WERI-Rb-1 (cell line): Measurements from ENCODE around the gene PSORS1C2.

Source experiments
- DNase-seq: peaks from one replicate; pipeline ENCODE4 v3.0.0-alpha.2; 2020
- H3K27ac ChIP-seq: fragments of 250-450 bp; sonication (Bioruptor Pico); 2 replicates; pipeline ENCODE4 v1.5.1; 2020; ENCODE audit warnings: mild to moderate bottlenecking, moderate library complexity
- H3K27me3 ChIP-seq: fragments of 250-450 bp; sonication (Bioruptor Pico); 2 replicates; pipeline ENCODE4 v1.5.1; 2021; ENCODE audit warnings: mild to moderate bottlenecking, low read depth, moderate library complexity; ENCODE audit not compliant: insufficient read depth, severe bottlenecking
- H3K36me3 ChIP-seq: fragments of 250-450 bp; sonication (Bioruptor Pico); 2 replicates; pipeline ENCODE4 v1.5.1; 2020; ENCODE audit warnings: mild to moderate bottlenecking, moderate library complexity
- H3K4me3 ChIP-seq: 2 replicates; pipeline ENCODE4 v1.5.1; 2011; ENCODE audit warnings: low read depth, mild to moderate bottlenecking, control low read depth, low read length
- H3K9me3 ChIP-seq: fragments of 250-450 bp; sonication (Bioruptor Pico); 2 replicates; pipeline ENCODE4 v1.5.1; 2021; ENCODE audit warnings: mild to moderate bottlenecking, moderate library complexity; ENCODE audit not compliant: severe bottlenecking
- TF ChIP-seq, protein P1 (sequence below): IDR thresholded peaks from 2 replicates; pipeline ENCODE4 v1.5.1; 2011; ENCODE audit warnings: low read depth, mild to moderate bottlenecking, control low read depth, inconsistent platforms, low read length

Gene PSORS1C2

DNA sequence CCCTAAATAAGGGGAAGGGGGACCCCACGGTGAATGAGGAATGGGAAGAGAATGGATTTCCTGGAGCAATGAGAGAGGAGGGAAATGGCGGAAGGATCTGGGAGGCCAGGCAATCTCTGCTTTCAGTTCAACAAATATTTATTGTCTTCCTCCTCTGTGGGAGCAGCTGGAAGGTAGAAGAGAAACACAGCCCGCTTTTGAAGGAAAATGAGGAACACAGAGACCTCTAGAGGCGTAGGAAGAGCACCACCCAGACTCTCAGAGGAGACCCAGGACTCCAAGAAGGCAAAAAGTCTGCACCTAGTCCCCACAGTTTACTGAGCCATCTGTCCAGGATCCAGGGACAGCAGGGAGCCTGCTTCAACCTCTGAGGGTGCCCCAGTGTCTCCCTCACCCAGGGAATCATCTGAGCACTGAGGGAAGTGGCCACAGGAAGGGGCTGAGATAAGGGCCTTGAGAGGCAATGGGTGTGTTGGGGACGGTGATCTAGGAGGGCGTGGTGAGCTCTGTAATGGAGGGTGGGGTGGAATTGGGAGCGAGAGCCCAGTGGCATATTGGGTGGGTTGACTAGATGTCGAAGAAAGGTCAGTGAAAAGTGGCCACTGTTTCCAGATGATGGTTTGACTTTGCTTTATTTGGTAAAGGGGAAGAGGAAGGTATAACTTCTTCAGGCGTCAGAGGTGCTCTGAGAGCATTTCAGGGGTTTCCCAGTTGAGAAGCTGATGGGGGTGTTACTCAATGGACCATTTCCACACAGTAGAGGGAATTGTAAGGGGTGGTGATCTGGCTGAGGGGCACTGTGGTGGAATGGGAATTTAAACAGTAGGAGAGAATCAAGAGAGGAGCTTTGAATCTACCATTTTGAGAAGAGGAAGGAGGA is 23.7 kb downstream of the PSORS1C2 start:
- Histone ChIP-seq H3K36me3 (no peaks in the 10 kb centered on the region), H3K27ac (no peak overlapping the region), H3K27me3 (no peaks in the 10 kb centered on the region), H3K4me3 (no peak overlapping the region), H3K9me3 (no peaks in the 10 kb centered on the region)
- TF ChIP-seq, protein P1, sequence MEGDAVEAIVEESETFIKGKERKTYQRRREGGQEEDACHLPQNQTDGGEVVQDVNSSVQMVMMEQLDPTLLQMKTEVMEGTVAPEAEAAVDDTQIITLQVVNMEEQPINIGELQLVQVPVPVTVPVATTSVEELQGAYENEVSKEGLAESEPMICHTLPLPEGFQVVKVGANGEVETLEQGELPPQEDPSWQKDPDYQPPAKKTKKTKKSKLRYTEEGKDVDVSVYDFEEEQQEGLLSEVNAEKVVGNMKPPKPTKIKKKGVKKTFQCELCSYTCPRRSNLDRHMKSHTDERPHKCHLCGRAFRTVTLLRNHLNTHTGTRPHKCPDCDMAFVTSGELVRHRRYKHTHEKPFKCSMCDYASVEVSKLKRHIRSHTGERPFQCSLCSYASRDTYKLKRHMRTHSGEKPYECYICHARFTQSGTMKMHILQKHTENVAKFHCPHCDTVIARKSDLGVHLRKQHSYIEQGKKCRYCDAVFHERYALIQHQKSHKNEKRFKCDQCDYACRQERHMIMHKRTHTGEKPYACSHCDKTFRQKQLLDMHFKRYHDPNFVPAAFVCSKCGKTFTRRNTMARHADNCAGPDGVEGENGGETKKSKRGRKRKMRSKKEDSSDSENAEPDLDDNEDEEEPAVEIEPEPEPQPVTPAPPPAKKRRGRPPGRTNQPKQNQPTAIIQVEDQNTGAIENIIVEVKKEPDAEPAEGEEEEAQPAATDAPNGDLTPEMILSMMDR = peak; percentile 71
- DNase-seq = peak; percentile 47

DNA sequence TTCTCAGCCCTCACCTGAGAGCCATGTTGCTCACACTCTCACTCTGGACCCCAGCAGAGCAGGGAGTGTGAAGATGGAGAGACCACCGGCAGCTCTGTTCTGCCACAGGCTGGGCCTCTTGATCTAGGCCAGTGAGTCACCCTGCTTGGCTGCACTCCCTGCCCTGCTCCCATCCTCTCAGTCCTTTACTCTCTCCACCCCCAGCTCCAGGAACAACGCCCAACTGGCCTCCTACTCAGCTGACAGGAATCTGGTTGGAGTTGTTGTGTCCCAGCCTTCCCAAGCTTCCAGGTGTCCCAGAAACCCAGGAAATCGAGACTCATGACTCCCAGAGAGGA is 24.4 kb downstream of the PSORS1C2 start, which contains the start of gene PSORS1C1:
TSS of gene PSORS1C1 (plus strand) at position 260 of the 338 bp plus-strand sequence. CDS start 14,833 bp downstream, outside the sequence.
- TF ChIP-seq, protein P1 = no peak
- H3K9me3 ChIP-seq = no peaks in the 10 kb centered on the region
- H3K27ac ChIP-seq = no peak within 1 kb of the TSS
- peaks cover 2% of the 10 kb centered on the region for H3K27me3 ChIP-seq
- no peaks in the 10 kb centered on the region for H3K36me3 ChIP-seq
- DNase-seq = no peak
- no peak within 1 kb of the TSS for H3K4me3 ChIP-seq

DNA sequence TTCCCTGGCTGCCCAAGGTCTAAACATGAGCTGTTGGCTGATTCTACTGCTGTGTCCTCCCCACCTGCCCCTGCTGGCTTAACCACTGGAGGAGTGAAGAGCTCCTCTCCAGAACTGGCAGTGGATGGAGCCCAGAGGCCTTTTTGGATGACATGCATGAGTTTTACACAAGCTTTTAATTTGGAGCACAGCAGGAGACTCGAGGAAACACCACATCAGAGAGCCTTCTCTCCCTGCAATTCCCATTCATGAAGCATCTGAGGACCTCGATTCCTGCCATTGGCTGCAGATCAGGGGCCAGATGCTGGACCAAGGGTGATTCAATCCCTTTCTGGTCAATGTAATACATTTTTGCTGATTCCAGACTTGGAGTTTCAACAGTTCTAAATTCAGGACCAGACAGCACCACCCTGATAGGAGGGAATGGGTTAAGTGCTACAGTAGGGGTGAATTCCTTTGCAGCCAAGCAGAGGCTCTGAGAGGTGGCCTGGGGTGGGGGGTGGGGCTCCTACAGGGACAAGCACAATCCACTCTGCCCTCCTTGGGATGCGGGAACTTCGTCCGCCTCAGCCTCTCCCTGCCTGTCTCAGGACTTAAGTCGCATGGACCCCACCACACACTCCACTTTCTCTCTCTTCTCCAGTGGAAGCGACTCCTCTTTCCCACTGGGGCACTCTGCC is 24.9 kb downstream of the PSORS1C2 start:
- H3K27me3 ChIP-seq = peaks cover 5% of the 10 kb centered on the region
- no peaks in the 10 kb centered on the region for H3K9me3 ChIP-seq
- no peak overlapping the region for H3K27ac ChIP-seq
- no peak for DNase-seq
- TF ChIP-seq, protein P1 = no peak
- no peak overlapping the region for H3K4me3 ChIP-seq
- no peaks in the 10 kb centered on the region for H3K36me3 ChIP-seq

DNA sequence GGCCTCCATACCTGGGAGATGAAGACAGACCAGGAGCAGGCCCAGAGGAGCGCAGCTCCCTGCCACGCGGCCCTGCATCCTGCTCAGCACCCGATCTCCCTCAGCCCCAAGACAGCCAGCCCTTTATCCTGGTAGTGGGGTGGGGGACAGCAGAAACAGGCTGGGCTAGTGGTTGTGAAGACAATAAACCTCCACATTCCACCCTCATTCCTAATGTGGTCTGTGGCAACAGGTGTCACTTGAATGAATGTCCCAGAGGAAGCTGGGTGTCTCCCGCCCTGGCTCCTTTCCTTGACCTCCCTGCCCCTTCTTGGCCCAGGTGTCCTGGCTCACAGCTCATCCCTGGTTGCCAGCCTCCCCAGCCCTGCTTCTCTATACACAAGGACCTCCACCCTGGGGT is 26.4 kb downstream of the PSORS1C2 start, which contains the start of gene C6orf15:
TSS of gene C6orf15 (minus strand) at position 98 of the 400 bp plus-strand sequence. CDS start at position 78, 20 bp downstream.
- peaks cover 5% of the 10 kb centered on the region for H3K27me3 ChIP-seq
- H3K9me3 ChIP-seq = no peaks in the 10 kb centered on the region
- TF ChIP-seq, protein P1 = no peak
- H3K36me3 ChIP-seq = no peaks in the 10 kb centered on the region
- no peak within 1 kb of the TSS for H3K4me3 ChIP-seq
- no peak within 1 kb of the TSS for H3K27ac ChIP-seq
- DNase-seq = no peak

DNA sequence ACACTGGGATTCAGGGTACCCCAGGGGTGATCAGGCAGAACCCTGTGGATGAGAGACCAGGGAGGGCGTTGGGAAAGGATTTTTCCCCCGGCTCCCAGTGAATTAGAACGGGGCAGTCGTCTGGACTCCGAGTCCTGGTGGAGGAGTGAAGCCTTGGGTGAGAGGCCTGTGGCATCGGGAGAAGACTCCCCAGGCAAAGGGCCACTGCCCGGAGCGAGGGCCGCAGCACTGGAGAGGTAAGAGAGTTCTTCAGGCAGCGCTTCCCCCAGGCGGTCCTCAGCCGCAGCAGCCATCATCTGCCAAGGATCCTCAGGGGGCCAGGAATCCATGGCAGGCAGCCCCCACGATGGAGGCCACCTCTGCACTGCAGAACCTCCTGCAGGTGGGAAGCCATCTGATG is 27.2 kb downstream of the PSORS1C2 start:
- H3K9me3 ChIP-seq = no peaks in the 10 kb centered on the region
- no peak overlapping the region for H3K4me3 ChIP-seq
- H3K36me3 ChIP-seq = no peaks in the 10 kb centered on the region
- TF ChIP-seq, protein P1 = no peak
- H3K27me3 ChIP-seq = peaks cover 5% of the 10 kb centered on the region
- H3K27ac ChIP-seq = no peak overlapping the region
- DNase-seq = no peak
